Peyer's patch (tissue), 4 donors: Measurements from ENCODE around the gene BAHCC1. TPM values are rescaled to one million over a fixed set of nuclear protein-coding genes. Genes with fewer than 3 reads are reported as not detected.

Experiments used
- DNase-seq, 3 donors: peaks; one replicate each; pipeline ENCODE4 v3.0.0-alpha.2; 2017 to 2019
- H3K27ac ChIP-seq, 4 donors: fragments of 200-600 bp; sonication (generic); one replicate each; pipeline ENCODE4 v1.5.1; 2016 to 2019
- H3K27me3 ChIP-seq, 2 donors: fragments of 200-600 bp; sonication (generic); one replicate each; pipeline ENCODE4 v1.5.1; 2019
- H3K36me3 ChIP-seq, 3 donors: fragments of 200-600 bp; sonication (generic); one replicate each; pipeline ENCODE4 v1.5.1; 2016 to 2019
- H3K4me1 ChIP-seq, 4 donors: fragments of 200-600 bp; sonication (generic); one replicate each; pipeline ENCODE4 v1.5.1; 2016 to 2019
- H3K4me3 ChIP-seq, 4 donors: fragments of 200-600 bp; sonication (generic); 1 replicate in 3 of 4; 2 replicates in 1 of 4; pipeline ENCODE4 v1.5.1; 2016 to 2019; ENCODE audit warnings: mild to moderate bottlenecking in 1 of 4
- H3K9me3 ChIP-seq, 4 donors: fragments of 200-600 bp; sonication (generic); one replicate each; pipeline ENCODE4 v1.5.1; 2016 to 2019; ENCODE audit warnings: mild to moderate bottlenecking in 1 of 4
- CTCF ChIP-seq, 6 experiments: fragments of 450-650 bp in 4 of 6; fragments of 200-600 bp in 2 of 6; sonication (generic) in 1 of 6; IDR thresholded peaks; one replicate each; pipeline ENCODE4 v1.5.1; 2017 to 2019; ENCODE audit warnings: antibody characterized with exemption in 6 of 6, mild to moderate bottlenecking in 3 of 6, moderate library complexity in 1 of 6
- POLR2A ChIP-seq, 2 donors: fragments of 450-650 bp; IDR thresholded peaks; one replicate each; pipeline ENCODE4 v1.5.1; 2017; ENCODE audit warnings: antibody characterized with exemption in 2 of 2, mild to moderate bottlenecking in 2 of 2, moderate library complexity in 2 of 2
- total RNA-seq, 4 donors: library from RNA; depleted of rRNA; stranded (reverse); fragments of >200 nt; gene quantifications; one replicate each; pipeline ENCODE4 v1.1.0, GENCODE V29; 2016

BAHCC1 gene
- total RNA-seq, 4 donors from 2014 or later = 11.6 to 43.0 (median 23.9) TPM

DNA sequence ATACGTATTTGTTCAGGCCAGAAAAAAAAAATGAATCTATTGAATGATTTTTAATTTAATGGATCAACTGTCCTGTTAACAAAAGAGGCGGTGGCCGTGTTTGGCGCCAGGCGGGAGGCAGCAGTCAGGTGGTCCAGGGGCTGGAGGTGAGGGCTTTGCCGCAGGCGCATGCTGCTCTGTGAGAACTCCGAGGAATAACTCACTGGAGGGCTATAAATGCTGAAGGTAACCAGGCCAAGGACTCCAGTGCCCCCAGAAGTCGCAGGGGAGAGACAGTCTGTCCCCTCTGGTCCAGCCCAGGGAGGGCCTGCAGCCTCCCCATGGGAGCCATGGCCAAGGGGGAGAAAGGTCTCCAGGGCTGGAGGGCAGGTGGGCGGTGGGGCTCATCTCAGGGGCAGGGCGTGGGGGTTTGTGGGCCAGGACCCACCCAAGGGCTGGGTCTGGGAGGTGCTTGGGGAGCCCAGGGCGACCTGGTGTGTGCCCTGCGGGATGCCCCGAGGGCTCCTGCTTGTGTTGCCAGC is 7.1 kb upstream of the BAHCC1 start:
- Histone ChIP-seq H3K36me3 (no peaks in the 10 kb centered on the region), H3K4me1 (peaks cover 5 to 55% (median 12%) of the 10 kb centered on the region in 4 donors), H3K4me3 (peak overlapping the region in 3 of 4 donors; percentile 48 to 76 (median 66)), H3K9me3 (no peaks in the 10 kb centered on the region), H3K27ac (peak overlapping the region; percentile 76 to 96 (median 90)), H3K27me3 (no peaks in the 10 kb centered on the region)
- DNase-seq = no peak
- no peak for TF ChIP-seq POLR2A (IDR thresholded peaks at IDR 0.05)
- TF ChIP-seq CTCF (IDR thresholded peaks at IDR 0.05) = no peak

DNA sequence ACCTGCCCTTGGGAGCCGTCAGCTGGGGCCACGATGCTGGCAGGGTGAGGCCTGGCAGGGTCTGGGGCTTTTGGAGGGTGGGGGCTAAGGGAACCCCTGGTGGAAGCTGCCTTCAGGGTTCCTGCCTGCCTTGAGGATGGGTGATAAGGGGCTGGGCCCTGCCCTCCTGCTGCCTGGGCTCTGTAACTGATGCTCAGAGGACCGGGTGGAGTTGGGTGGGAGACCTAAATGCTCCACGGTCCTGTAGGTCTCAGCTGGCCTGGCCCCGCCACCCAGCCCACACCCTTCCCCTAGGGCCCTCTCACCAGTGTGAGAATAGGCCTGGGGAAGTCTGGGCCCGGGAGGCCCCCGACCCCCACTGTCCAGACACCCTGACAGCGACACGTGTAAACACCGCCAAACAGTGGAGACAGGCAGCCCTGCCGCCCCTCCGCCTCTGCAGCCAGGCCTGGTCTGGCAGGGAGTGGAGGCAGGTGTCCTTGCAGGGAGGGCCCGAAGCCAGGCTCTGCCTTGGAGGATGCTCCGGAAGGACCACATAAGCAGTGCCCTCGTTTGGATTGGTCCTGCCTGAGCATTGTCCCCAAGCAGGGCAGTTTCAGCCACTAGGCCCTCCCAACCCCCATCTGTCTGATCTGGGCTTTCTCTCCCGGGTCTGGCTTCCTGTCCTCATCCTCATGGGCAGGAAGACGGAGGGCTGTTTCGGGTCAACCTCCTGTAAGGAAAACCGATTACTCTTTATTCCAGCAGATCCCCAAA is 6.5 kb upstream of the BAHCC1 start:
- Histone ChIP-seq H3K27ac (peak overlapping the region; percentile 50 to 96 (median 90)), H3K9me3 (no peaks in the 10 kb centered on the region), H3K4me1 (peaks cover 5 to 55% (median 15%) of the 10 kb centered on the region in 4 donors), H3K36me3 (no peaks in the 10 kb centered on the region), H3K27me3 (no peaks in the 10 kb centered on the region), H3K4me3 (peak overlapping the region in 1 of 4 donors; percentile 66)
- DNase-seq = no peak
- TF ChIP-seq CTCF (IDR thresholded peaks at IDR 0.05) (no peak), POLR2A (IDR thresholded peaks at IDR 0.05) (no peak)

DNA sequence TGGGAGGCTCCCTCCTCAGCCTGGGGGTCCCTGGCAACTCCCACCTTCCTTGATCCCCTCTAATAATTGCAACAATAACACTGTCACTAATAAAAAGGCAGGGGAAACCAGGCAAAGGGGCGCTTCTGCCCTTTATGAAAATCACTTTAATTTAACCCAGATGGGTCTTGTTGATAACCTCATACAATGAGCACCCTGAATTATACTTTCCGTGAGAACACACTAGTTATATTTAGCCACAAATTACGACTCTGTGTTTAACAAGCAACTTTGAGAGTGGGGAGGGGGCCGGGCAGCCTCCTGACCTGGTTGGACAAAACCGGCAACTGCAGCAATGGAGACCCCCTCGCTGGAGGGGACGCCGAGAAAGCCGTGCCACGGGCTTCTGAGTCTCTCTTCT is 5.7 kb upstream of the BAHCC1 start:
- no peak for TF ChIP-seq CTCF (IDR thresholded peaks at IDR 0.05)
- no peak for TF ChIP-seq POLR2A (IDR thresholded peaks at IDR 0.05)
- Histone ChIP-seq H3K4me1 (peaks cover 11 to 60% (median 21%) of the 10 kb centered on the region in 4 donors), H3K4me3 (no peak overlapping the region), H3K27ac (peak overlapping the region in 3 of 4 donors; percentile 50 to 96 (median 92)), H3K9me3 (no peaks in the 10 kb centered on the region), H3K27me3 (no peaks in the 10 kb centered on the region), H3K36me3 (no peaks in the 10 kb centered on the region)
- DNase-seq = no peak

DNA sequence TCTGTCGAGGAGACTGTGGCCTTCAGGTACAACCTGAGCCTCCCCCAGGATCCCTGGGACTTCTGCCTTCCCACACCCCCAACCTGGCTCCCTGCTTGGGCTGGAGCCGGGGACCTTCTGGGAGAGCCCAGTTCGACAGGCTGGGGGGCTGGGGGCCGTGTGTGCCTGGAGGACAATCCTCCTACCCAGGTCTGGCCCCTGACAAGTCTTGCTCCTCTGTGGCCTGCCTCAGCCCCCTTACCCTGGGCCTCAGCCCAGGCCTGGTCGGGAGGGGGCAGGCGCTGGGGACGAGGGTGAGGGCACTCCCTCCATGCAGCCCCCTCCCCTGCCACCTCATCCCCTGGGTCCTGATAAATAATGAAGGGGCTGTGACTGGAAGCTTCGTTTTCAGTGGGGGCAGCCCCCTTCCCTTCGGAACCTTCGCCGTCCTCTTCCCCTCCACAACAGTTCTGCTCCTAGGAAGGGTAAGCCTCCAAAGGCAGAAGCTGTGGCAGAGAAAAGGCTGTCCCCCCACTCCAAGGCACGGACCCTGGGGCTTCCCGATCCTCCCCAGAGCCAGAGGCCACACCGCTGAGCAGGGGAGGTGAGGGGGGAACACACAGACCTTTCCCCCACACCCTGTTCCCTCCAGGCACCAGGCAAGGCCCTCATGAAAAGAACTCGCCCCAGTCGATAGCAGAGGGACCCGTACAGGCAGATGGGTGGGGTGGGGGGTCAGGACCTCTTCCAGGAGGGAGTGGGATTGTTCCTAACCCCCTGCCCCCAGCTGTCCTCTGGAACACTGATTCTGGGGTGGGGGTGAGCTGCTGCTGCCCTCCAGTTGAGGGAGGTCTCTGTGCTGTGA is 5.0 kb upstream of the BAHCC1 start:
- no peak for DNase-seq
- no peaks in the 10 kb centered on the region for H3K36me3 ChIP-seq
- H3K9me3 ChIP-seq = no peaks in the 10 kb centered on the region
- peak overlapping the region in 2 of 4 donors; percentile 96 to 97 for H3K27ac ChIP-seq
- H3K4me3 ChIP-seq = no peak overlapping the region
- TF ChIP-seq CTCF (IDR thresholded peaks at IDR 0.05) (no peak), POLR2A (IDR thresholded peaks at IDR 0.05) (no peak)
- H3K27me3 ChIP-seq = no peaks in the 10 kb centered on the region
- H3K4me1 ChIP-seq = peaks cover 14 to 62% (median 26%) of the 10 kb centered on the region in 4 donors

DNA sequence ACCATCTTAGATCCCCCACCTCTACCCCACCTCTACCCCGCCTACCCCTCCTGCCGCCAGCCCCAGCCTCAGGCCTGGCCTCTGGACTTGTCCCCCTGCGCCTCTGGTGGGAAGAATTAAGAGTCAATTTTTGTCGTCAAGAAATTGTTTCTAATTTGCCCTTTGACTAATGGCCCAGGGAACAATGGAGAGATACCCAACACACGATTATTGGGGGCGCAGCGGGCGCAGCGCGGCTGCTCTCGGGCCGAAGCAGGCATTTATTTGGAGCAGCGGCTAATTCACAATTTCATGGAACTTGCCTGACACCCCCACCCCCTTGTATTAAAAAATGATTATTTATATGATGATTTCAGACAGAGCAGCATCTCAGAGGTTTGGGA is 4.4 kb upstream of the BAHCC1 start:
- no peak for DNase-seq
- peak overlapping the region in 1 of 4 donors; percentile 97 for H3K27ac ChIP-seq

More for the DNA sequence above, 4.4 kb upstream of the BAHCC1 start:
- H3K36me3 ChIP-seq = no peaks in the 10 kb centered on the region
- no peak for TF ChIP-seq CTCF (IDR thresholded peaks at IDR 0.05)
- H3K27me3 ChIP-seq = no peaks in the 10 kb centered on the region
- H3K9me3 ChIP-seq = peaks cover 0 to 1% (median 0%) of the 10 kb centered on the region in 4 donors
- peaks cover 13 to 56% (median 27%) of the 10 kb centered on the region in 4 donors for H3K4me1 ChIP-seq
- no peak overlapping the region for H3K4me3 ChIP-seq
